PFSK-1 (cell line): ENCODE data around the gene SERGEF.

Experiments
- FOXP2 ChIP-seq: optimal IDR thresholded peaks from 2 replicates; pipeline ENCODE3; 2011; ENCODE audit warnings: borderline replicate concordance, control low read depth, inconsistent platforms; ENCODE audit not compliant: insufficient read depth; ENCODE audit errors: extremely low read length, extremely low read depth
- POLR2AphosphoS5 ChIP-seq: IDR thresholded peaks from 2 replicates; pipeline ENCODE4 v1.6.1; 2012; ENCODE audit warnings: low read depth, mild to moderate bottlenecking, control low read depth, low read length, moderate library complexity
- SIN3A ChIP-seq: IDR thresholded peaks from 2 replicates; pipeline ENCODE4 v1.6.1; 2012; ENCODE audit warnings: mild to moderate bottlenecking, low read length, moderate library complexity, borderline replicate concordance; ENCODE audit not compliant: insufficient read depth
- TAF1 ChIP-seq: IDR thresholded peaks from 2 replicates; pipeline ENCODE4 v1.6.1; 2012; ENCODE audit warnings: low read length, control low read depth, borderline replicate concordance; ENCODE audit not compliant: insufficient read depth
- TF ChIP-seq, protein P1 (sequence below), 2 experiments: IDR thresholded peaks; 2 replicates each; pipeline versions ENCODE4 v1.6.1 to v1.8.0; 2011 to 2012; ENCODE audit warnings: low read depth in 2 of 2, low read length in 2 of 2, control low read depth in 1 of 2, inconsistent platforms in 1 of 2, mild to moderate bottlenecking in 1 of 2, moderate library complexity in 1 of 2; ENCODE audit not compliant: insufficient read depth in 1 of 2

DNA sequence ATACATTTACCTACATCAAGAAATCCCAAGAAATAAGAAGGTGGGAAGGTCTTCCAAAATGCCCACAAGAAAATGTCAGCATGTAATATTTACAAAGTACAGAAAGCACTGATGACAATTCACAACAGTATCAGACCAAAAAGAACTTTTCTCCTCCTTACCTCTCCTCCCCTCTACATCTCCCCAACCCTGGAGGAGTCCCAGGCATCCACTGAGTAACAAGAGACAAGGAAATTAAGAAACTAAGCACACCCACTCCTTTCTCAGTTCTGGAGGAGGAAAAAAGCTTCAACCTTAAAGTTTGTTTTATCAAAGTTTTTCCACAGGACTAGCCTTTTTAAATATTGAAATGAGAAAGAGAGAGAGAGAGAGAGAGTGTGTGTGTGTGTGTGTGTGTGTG lies 2.0 kb upstream of the SERGEF start:
- no peak for TF ChIP-seq POLR2AphosphoS5
- TF ChIP-seq, protein P1, sequence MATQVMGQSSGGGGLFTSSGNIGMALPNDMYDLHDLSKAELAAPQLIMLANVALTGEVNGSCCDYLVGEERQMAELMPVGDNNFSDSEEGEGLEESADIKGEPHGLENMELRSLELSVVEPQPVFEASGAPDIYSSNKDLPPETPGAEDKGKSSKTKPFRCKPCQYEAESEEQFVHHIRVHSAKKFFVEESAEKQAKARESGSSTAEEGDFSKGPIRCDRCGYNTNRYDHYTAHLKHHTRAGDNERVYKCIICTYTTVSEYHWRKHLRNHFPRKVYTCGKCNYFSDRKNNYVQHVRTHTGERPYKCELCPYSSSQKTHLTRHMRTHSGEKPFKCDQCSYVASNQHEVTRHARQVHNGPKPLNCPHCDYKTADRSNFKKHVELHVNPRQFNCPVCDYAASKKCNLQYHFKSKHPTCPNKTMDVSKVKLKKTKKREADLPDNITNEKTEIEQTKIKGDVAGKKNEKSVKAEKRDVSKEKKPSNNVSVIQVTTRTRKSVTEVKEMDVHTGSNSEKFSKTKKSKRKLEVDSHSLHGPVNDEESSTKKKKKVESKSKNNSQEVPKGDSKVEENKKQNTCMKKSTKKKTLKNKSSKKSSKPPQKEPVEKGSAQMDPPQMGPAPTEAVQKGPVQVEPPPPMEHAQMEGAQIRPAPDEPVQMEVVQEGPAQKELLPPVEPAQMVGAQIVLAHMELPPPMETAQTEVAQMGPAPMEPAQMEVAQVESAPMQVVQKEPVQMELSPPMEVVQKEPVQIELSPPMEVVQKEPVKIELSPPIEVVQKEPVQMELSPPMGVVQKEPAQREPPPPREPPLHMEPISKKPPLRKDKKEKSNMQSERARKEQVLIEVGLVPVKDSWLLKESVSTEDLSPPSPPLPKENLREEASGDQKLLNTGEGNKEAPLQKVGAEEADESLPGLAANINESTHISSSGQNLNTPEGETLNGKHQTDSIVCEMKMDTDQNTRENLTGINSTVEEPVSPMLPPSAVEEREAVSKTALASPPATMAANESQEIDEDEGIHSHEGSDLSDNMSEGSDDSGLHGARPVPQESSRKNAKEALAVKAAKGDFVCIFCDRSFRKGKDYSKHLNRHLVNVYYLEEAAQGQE (IDR thresholded peaks at IDR 0.05; ENCODE audit: insufficient read depth in 1 of 2, low read depth in 2 of 2, low read length in 2 of 2) = no peak
- no peak for TF ChIP-seq TAF1
- no peak for TF ChIP-seq SIN3A
- TF ChIP-seq FOXP2 = no peak
